GM21367 (cell line): ENCODE results near the gene ZNF618.

Source experiments
- ATAC-seq: cut with Tn5 transposase; IDR thresholded peaks from one replicate; pipeline ENCODE4 v1.9.1; 2021; ENCODE audit not compliant: unreplicated experiment

ZNF618 gene, protein sequence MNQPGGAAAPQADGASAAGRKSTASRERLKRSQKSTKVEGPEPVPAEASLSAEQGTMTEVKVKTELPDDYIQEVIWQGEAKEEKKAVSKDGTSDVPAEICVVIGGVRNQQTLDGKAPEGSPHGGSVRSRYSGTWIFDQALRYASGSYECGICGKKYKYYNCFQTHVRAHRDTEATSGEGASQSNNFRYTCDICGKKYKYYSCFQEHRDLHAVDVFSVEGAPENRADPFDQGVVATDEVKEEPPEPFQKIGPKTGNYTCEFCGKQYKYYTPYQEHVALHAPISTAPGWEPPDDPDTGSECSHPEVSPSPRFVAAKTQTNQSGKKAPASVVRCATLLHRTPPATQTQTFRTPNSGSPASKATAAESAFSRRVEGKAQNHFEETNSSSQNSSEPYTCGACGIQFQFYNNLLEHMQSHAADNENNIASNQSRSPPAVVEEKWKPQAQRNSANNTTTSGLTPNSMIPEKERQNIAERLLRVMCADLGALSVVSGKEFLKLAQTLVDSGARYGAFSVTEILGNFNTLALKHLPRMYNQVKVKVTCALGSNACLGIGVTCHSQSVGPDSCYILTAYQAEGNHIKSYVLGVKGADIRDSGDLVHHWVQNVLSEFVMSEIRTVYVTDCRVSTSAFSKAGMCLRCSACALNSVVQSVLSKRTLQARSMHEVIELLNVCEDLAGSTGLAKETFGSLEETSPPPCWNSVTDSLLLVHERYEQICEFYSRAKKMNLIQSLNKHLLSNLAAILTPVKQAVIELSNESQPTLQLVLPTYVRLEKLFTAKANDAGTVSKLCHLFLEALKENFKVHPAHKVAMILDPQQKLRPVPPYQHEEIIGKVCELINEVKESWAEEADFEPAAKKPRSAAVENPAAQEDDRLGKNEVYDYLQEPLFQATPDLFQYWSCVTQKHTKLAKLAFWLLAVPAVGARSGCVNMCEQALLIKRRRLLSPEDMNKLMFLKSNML

DNA sequence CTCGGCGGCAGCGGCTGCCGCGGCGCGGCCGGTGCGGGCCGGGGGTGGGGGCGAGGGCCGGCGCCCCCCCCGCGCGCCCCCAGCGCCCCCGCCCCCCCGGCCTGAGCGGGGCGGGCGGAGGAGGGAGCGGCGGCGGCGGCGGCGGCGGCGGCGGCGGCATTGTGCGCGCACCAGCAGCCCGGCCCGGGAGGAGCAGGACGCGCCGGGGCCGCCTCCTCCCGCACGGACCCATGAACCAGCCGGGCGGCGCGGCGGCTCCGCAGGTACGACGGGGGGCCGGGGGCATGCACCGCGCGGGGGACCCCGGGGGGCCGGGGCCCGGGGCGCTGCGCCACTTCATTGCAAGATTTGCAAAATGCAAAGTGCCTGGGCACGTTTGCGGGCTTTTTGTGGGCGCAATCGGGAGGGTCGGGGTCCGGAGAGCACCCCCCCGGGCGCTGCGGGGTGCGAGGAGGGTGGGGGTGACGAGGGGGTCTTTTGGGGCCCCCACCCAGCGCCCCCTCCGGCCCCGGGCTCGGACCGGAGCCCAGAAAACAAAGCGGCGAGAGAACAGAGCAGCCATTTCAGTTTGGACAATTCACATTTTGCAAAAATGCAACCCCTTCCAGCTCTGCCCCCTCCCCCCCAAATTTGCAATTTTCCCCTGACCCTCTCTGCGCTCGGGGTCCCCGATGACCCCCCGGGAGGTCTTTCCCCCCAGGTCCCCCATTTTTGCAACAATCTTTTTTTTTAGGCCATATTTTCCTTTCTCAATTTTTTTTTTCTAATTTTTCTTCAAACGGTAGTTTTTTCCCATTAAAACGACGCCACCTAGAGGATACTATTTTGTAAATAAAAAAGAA, at the start of gene ZNF618:
Gene ZNF618, plus strand, starts transcription at position 159 of the 842 bp plus-strand sequence. Its CDS starts 72 bp downstream, at position 231.
- ATAC-seq = no peak

DNA sequence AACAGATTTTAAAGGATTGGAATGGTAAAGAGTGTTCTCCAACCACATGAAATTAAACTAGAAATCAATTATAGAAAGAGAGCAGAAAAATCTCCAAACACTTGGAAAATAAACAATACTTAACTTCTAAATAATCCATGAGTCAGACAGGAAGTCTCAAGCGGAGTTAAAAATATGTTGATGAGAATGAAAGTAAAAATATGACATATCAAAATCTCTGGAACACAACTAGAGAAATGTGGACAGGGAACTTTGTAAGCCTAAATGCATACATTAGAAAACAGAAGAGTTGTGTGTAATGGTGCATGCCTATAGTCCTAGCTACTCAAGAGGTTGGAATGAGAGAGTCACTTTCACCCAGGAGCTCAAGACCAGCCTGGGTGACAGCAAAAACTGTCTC, 47.9 kb upstream of the ZNF618 start:
- ATAC-seq = no peak

DNA sequence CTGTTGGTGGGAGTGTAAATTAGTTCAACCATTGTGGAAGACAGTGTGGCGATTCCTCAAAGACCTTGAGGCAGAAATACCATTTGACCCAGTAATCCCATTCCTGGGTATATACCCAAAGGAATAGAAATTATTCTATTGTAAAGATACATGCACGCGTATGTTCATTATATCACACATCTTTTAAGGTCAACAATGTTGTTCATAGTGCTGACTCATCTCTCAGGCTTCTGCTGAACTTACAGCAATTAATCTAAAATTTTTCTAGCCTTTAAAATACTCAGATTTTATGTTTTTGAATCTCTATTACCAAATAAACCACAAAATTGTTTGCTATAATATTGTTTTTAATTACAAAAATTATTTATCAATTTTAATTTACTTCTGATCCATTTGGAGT, 38.8 kb upstream of the ZNF618 start:
- no peak for ATAC-seq

DNA sequence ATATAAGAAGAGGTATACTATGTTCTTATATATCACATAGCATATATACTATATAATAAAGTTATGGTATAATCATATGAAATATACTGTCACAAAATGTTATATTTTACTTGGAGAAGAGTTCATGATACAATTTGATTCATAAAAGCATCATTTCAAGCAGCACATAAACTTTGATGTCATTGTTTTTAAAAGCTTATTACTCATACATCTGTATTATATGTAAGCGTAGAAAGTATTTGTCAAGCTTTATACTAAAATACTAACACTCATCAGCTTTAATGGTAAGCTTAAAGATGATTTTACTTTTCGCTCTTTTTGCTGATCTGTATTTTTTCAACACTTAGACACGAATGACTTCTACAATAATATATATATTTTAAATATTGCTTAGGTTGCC, 34.0 kb upstream of the ZNF618 start:
- no peak for ATAC-seq

DNA sequence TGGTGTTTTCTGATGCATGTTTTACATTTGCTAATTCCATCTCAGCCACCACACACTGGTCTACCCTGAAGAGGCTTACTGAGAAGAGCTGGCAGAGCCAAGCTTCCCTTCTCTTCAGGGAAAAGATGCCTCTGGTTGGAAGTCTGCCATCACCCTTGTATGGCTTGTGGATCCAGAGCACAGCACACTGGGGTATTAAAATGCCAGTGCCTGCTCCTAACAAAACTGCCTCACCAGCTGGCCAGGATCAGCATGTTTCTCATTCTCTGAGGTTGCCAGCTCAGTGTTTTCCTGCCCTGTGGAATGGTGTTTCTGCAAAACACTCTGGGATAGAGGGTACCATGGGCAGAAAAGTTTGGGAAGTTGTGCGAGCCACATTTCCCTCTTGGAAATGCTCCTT, 31.6 kb upstream of the ZNF618 start:
- no peak for ATAC-seq

DNA sequence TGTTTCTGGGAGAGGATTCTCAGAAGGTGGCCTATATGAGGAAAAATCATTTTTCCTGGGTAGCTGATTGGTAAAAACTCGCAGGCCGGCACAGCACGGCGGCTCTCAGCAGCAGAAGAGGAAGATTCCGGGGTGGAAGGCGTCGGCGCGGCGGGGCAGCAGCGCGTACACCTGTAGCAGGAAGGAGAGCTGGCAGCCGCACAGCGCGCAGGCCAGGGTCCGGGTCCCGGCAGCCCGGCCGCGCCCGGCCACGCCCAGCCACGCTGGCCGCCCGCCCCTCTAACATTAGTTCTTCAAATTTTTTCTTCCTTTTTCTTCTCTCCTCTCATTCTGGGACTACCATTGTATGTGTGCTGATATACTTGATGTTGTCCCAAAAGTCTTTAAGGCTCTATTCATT, 24.8 kb upstream of the ZNF618 start:
- no peak for ATAC-seq

DNA sequence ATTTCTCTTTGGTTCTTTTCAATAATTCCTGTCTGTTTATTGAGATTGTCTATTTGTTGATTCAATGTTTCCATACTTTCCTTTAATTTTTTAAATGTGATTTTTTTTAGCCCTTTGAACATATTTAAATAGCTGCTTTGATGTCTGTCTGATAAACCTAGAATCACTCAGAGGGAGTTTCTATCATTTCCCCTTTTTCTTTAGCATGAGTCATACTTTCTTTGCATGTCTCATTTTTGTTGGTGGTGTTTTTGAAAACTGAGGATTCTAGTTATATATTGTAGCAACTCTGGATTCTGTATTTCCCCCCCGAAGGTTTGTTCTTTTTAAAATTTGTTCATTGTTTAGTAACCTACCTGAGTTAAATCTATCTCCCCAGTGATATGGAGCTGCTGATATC, 24.2 kb upstream of the ZNF618 start:
- no peak for ATAC-seq

DNA sequence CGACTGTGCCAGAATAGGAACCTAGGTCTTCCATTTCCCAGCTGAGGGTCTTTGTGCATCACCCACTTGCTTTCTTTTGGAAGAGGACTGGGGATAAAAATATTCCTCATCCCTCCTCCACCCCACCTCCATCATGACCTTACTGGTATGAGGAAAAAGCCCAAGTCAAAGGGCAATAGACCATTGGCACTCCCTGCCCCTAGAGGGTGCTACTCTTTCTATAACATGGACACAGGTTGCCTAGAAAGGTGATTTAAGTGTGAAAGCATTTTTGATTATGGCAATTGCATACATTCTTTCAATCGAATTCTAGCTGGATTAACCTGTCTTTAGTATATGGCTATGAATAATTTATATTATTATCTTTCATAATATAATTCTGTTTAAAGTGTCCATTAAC, 22.8 kb upstream of the ZNF618 start:
- ATAC-seq = no peak

DNA sequence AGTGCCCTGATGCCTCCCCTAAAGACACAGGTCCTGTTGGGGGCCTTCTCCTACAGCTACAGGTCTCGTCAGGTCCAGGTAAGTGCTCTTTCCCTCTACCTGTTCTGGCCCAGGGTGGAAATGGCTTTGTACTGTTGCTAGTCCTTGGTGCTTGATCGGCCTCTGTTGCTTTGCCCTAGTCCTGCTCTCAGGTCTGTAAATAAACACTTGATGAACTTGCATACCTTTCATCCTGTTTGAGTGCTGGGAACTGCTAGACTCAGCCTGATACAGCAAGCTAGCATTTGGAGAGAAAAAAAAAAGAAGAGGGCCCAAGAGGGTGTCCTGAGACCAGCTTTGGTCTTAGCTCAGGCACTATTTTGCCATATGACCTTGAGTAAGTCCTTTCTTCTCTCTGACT, 21.8 kb upstream of the ZNF618 start:
- ATAC-seq = no peak

DNA sequence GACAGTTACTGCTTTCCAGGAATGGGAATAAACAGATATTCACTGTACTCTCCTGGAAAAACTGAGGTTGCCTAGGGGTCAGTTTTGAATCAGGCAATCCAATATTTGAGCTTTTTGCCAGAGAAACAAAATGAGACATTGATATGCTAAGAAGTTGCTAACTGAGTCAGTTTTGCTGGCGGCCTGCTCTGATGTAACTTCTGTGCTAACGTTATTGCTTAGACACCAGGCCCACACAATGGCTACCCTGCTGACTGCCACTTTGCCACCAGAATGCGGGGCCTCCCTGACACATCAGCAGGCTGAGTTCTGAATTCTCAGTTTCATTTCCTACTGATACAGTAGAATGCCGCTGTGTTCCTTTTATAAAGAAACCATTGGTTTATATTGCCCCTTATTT, 18.2 kb upstream of the ZNF618 start:
- ATAC-seq = no peak

DNA sequence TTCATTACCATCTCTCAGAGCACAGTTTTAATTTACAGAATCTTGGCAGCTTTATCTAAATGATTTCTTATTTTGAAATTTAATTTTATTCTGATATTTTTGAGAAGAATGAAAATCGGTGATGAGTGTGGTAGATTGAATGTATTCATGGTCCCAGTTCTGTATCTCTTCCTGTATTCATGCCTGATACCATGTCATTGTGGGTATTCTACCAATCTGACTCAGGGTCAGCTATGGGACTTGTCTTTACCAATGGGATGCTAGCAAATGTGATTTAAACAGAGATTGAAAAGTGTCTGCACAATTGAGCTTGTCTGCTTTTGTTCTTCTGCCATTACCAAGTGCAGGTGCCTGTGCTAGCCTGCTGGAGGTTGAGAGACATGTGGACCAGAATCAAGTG, 17.8 kb upstream of the ZNF618 start:
- ATAC-seq = no peak

DNA sequence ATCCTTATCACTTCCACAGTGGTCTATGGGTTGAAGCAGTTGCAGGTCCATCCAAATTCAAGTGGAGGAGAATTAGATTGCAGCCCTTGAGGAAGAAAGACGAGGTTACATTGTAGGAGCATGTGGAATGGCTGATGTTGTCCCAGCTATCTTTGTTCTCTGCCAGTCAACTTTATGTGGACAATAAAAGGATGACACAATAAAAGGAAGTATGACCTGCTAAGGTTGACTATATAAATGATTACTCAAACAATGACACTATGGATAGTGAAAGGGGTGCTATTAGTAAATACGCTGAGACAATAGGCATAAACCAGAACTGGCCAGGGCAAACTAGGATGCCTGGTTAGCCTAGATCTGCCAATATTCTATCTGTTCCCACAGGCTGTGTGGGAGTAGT, 12.8 kb upstream of the ZNF618 start:
- ATAC-seq = no peak

DNA sequence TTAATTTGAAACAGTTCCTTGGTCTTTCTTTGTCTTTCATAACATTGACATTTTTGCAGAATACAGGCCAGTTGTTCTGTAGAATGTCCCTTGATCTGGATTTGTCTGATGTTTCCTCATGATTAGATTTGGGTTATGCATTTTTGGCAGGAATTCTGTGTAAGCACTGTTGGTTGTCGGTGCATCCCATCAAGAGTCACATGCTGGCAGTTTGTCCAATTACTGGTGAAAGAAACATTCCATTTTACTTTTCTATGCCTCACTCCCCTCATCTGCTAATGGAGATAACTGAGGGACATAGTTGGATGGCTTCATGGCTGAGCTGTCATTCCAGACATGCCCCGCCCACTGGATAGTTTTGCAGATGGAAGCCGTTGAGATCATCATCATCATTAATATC, 7.6 kb upstream of the ZNF618 start:
- no peak for ATAC-seq

DNA sequence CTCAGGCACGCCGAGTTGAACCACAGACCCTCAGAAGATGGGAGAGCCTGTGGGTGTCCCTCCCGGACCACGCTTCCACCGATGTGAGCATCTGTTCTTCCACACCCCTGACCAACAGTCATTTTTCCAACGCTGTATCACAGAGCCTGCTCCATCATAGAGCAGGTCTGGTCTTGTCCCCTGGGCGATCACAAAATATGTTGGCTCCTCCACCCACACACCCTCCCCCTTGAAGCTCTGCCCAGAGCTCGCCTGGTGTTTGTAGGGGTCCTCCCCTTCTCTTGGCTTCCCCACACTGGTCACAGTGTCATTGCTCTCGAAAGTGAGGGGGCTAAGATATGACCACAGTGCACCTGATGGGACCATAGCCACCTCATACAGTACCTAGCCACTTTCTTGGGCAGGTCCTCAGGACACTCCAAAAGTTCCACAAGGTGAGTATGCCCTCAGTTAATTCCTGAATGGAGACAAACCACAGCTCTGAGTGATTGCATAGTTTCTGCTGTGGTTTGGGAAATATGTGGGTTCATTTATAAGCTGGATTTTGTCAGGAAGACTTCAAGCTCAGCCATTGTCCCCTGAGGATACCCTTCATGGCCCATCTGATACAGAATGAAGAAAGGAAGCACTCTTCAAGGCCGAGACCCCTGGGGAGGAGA, 3.5 kb upstream of the ZNF618 start:
- no peak for ATAC-seq

DNA sequence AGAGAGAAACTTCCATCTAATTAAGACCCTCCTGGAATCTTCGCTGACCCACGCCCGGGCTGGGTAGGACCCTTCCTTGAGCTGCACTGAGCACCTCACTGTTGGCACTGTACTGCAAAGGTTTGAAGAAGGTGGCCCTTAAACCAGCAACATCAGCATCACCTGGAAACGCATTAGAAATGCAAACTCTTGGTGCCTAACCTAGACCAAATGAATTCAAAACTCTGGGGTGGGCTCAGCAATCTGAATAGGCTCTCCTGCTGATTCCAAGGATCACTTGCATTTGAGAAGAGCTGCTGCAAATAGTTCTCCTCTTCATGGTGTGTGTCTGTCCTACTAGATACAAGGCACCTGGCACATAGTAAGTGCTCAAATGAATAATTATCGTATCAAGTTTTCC, 2.7 kb upstream of the ZNF618 start:
- no peak for ATAC-seq

DNA sequence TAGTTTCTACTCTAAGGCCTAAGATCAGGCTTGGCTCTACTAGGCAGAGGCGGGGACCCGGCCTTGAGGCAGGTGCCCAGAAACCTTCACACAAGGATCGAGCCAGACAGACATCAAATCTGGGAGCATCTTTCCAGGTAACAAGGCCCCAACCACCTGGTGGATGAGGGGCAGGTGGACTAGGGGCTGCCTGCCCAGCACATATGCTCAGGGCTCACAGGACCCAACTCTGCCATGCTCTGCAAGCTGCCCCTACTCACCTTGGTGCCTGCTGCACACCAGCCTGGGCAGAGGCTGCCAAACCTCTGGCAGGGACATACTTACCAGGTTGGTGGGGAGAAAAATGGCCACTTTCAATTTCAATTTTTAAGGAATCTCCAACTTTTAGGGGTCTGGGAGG, 2.2 kb upstream of the ZNF618 start:
- ATAC-seq = no peak

DNA sequence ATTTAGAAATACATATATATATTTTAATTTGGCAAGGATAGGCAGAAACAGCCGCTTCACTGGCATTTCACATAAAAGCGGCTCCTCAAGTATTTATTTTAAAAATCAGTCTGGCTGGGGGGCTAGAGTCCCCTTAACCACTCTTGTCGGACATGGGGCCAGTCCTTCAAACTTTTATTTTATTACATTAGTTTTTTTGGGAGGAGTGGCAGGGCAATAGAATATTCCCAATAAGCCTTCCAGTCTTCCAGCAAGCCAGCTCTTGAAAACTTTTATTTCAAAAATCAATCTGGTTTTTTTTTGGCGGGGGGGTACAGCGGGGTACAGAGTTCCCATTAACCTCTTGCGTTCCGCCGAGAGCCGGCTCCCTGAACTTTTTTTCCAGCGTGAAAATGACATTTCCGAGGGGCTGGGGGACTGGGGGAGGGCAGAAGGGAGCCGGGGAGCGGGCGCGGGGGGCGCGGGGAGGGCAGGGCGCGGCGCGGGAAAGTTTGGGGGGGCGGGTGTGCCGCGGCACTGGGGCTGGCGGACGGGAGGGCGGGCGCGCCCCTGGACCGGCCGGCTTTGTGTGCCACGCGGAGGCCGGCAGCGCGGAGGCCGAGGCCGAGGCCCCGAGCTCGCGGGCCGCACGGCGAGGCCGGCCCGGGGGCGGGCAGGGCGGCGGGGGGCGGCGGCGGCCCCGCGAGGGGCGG, 504 bp upstream of the ZNF618 start:
- ATAC-seq = no peak

DNA sequence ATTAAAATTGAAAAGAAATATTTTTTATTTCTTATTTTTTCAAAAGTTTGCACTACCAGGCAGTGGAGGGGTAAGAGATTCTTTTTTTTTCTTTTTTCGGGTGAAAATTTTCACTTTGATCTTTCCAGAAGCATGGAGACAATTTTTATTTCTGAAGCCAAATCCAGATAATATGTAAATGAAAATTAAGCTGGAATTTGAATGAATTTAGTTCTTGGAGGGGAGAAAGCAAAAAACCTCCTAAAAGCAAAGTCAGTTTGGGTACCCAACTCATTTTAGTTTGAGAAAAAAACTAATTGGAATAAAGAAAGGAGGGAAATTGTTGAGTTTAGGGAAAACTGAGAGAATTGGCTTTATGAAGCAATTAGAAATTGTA, 872 bp downstream of the ZNF618 start:
- no peak for ATAC-seq

DNA sequence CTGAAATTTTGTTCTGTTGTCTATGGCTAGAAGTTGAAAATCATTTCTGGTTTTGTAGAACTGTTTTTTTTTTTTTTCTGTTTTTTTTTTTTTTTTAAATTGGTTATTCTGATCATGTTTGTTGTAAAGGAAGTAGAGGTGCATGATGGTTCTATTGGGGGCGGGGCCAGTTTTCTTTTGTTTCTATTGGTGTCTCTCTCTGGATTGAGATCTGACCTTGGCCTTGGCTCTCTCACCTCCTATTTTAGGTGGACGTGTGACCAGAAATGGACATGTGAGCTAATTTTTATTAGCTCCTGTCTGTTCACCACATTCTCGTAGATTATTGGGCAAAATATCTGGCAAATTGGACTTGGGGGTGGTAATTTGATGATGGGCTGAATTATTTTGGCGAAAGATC, 3.2 kb downstream of the ZNF618 start:
- ATAC-seq = no peak

DNA sequence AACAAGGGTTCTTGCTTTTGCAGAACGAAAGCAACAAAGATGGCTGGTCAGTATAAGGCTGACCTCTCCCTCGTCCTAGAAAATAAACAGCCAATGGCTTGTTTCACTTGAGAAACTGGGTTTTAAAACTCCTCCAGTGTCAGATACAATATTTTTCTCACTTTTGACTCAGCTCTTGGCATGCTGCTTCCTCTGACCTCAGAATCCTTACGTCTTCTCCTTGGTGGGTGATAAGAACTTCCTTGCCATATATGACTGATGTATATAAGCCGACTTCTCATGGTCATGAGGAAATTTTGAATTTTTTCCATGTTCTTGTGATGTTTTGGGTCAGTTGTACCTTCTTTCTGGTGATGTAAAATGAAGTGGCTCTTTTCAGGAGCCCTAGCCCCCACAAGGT, 3.8 kb downstream of the ZNF618 start:
- no peak for ATAC-seq
